ENCODE measurements around the gene NUCB2.

Gene NUCB2

DNA sequence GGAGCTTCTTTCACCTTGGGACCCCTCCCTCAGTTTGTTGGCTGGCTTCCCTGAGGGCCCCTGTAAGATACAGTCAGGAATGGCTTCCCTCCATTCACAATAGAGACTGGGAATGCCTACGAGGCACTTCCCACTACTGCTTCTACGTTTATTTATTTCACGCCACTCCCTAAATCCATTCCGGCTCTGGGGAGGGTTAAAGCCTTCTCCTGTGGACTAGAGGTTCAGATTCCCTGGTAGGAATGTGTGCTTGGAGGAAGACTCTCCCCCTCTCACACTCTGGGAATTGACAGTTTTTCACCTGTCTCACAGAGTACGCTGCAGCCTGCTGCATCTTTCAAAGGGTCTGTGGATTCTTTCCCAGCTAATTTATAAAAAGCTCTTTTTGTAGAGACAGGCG lies 3.3 kb upstream of the NUCB2 start:
- Histone ChIP-seq H4K91ac (ENCODE audit: low read depth, low read length, poor library complexity) (no peak overlapping the region), H3K36me3 (replicated peaks in 1 of 2; ENCODE audit: control insufficient read depth in 2 of 2, insufficient read depth in 2 of 2, low read length in 2 of 2) (no peaks in the 10 kb centered on the region), H3K27ac (replicated peaks; ENCODE audit: low read length) (no peak overlapping the region), H2BK15ac (ENCODE audit: low read length) (peak overlapping the region; percentile 31), H2BK5ac (ENCODE audit: low read length) (no peak overlapping the region), H3K14ac (ENCODE audit: low read length) (no peak overlapping the region), H3K18ac (ENCODE audit: low read length) (no peak overlapping the region), H2BK12ac (ENCODE audit: low read length) (no peak overlapping the region), H2AK5ac (ENCODE audit: low read depth, low read length) (no peak overlapping the region), H3K27me3 (ENCODE audit: control insufficient read depth in 3 of 3, insufficient read depth in 3 of 3, low read depth in 1 of 3, low read length in 3 of 3) (no peaks in the 10 kb centered on the region), H3K4me3 (ENCODE audit: low read length in 2 of 2) (no peak overlapping the region), H3K4me2 (ENCODE audit: insufficient read depth, low read length, poor library complexity, severe bottlenecking) (no peak overlapping the region), H3K9me3 (replicated peaks in 1 of 2; ENCODE audit: control insufficient read depth in 2 of 2, insufficient read depth in 1 of 2, low read depth in 1 of 2, low read length in 2 of 2) (no peaks in the 10 kb centered on the region), H2AFZ (ENCODE audit: low read length) (peak overlapping the region; percentile 87), H3K9ac (ENCODE audit: low read depth, low read length, poor library complexity) (no peak overlapping the region), H3K4me1 (ENCODE audit: control insufficient read depth in 2 of 2, insufficient read depth in 1 of 2, low read depth in 1 of 2, low read length in 2 of 2) (peaks cover 4 to 6% of the 10 kb centered on the region in 2 donors), H2BK120ac (ENCODE audit: low read depth, low read length) (no peak overlapping the region), H3K23ac (ENCODE audit: low read depth, low read length, poor library complexity) (no peak overlapping the region), H3K79me1 (ENCODE audit: low read depth, low read length) (peaks cover 2% of the 10 kb centered on the region), H3K4ac (ENCODE audit: low read length) (no peak overlapping the region), H4K8ac (ENCODE audit: low read depth, low read length) (no peak overlapping the region)
- DNase-seq (ENCODE audit: low spot score) = no peak
- WGBS, 2 donors (ENCODE audit: extremely low coverage in 2 of 2, insufficient read length in 2 of 2, insufficient replicate concordance in 1 of 2) = no CpG with 5 or more reads among the region's 6 CpGs

DNA sequence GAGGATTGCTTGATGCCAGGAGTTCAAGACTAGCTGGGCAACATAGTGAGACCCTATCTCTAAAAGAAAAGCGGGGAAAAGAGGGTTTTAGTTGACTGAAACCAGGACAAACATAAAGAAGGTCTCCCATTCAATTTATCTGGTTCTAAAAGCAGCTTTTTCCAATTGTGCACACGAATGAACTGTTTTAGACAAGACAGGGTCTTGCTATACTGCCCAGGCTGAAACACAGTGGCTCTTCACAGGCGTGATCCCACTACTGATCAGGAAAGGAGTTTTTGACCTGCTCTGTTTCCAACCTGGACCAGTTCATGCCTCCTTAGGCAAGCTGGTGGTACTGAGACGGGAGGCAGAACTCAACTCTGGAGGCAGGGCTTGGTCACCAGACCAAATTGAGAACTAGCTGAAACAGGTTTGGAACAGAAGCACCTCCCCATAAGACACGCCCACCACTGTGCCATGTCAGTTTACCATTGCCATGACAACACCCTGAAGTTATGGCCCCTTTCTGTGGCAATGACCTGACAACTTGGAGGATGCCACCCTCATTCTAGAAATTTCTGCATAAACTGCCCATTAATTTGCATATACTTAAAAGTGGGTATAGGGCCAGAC lies 2.8 kb upstream of the NUCB2 start:
- no peak for DNase-seq (ENCODE audit: low spot score)
- H3K14ac ChIP-seq (ENCODE audit: low read length) = no peak overlapping the region
- no peaks in the 10 kb centered on the region for H3K27me3 ChIP-seq (ENCODE audit: control insufficient read depth in 3 of 3, insufficient read depth in 3 of 3, low read depth in 1 of 3, low read length in 3 of 3)
- peaks cover 2% of the 10 kb centered on the region for H3K79me1 ChIP-seq (ENCODE audit: low read depth, low read length)
- H3K9ac ChIP-seq (ENCODE audit: low read depth, low read length, poor library complexity) = no peak overlapping the region
- H3K4me3 ChIP-seq (ENCODE audit: low read length in 2 of 2) = no peak overlapping the region
- H2AK5ac ChIP-seq (ENCODE audit: low read depth, low read length) = no peak overlapping the region
- WGBS, 2 donors (ENCODE audit: extremely low coverage in 2 of 2, insufficient read length in 2 of 2, insufficient replicate concordance in 1 of 2) = no CpG with 5 or more reads among the region's 5 CpGs
- no peak overlapping the region for H3K27ac ChIP-seq (replicated peaks; ENCODE audit: low read length)
- no peak overlapping the region for H3K4ac ChIP-seq (ENCODE audit: low read length)
- H4K8ac ChIP-seq (ENCODE audit: low read depth, low read length) = no peak overlapping the region
- no peak overlapping the region for H2BK120ac ChIP-seq (ENCODE audit: low read depth, low read length)
- no peaks in the 10 kb centered on the region for H3K36me3 ChIP-seq (replicated peaks in 1 of 2; ENCODE audit: control insufficient read depth in 2 of 2, insufficient read depth in 2 of 2, low read length in 2 of 2)
- peaks cover 4 to 6% of the 10 kb centered on the region in 2 donors for H3K4me1 ChIP-seq (ENCODE audit: control insufficient read depth in 2 of 2, insufficient read depth in 1 of 2, low read depth in 1 of 2, low read length in 2 of 2)
- H4K91ac ChIP-seq (ENCODE audit: low read depth, low read length, poor library complexity) = no peak overlapping the region
- no peak overlapping the region for H2BK5ac ChIP-seq (ENCODE audit: low read length)
- no peak overlapping the region for H3K4me2 ChIP-seq (ENCODE audit: insufficient read depth, low read length, poor library complexity, severe bottlenecking)
- no peak overlapping the region for H2BK15ac ChIP-seq (ENCODE audit: low read length)
- no peak overlapping the region for H3K23ac ChIP-seq (ENCODE audit: low read depth, low read length, poor library complexity)
- no peaks in the 10 kb centered on the region for H3K9me3 ChIP-seq (replicated peaks in 1 of 2; ENCODE audit: control insufficient read depth in 2 of 2, insufficient read depth in 1 of 2, low read depth in 1 of 2, low read length in 2 of 2)
- H3K18ac ChIP-seq (ENCODE audit: low read length) = no peak overlapping the region
- H2AFZ ChIP-seq (ENCODE audit: low read length) = no peak overlapping the region
- no peak overlapping the region for H2BK12ac ChIP-seq (ENCODE audit: low read length)

DNA sequence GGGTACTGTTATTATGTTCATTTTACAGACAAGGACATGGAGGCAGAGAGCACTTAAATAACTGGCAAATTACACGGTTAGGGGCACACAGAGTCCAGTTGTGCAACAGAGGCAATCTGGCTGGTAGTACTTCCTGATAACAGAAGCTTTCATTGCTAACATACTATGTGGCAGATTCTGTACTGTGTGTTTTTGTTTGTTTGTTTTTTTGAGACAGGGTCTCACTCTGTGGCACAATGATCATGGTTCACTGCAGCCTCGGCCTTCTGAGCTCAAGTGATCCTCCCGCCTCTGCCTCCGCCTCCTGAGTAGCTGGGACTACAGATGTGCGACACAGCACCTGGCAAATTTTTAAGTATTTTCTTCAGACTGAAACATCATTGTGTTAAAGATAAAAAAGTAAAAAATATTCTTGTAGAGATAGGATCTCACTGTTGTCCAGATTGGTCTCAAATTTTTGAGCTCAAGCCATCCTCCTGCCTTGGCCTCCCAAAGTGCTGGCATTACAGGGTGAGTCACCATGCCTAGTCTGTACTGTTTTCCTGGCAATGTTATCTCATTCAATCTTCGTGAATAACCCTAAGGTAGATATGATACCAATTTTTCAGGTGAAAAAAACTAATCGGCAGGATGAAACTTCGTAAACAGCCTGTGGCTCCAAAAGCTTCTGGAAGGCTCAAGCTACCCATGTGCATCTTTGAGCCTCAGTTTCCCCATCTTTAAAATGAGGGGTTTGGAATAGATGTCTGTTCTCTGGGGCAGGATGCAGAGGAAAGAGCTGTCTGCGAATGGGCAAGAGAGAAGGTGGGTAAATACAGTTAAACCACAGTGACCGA lies 921 bp upstream of the NUCB2 start:
- H4K91ac ChIP-seq (ENCODE audit: low read depth, low read length, poor library complexity) = no peak overlapping the region
- H3K4ac ChIP-seq (ENCODE audit: low read length) = no peak overlapping the region
- no peaks in the 10 kb centered on the region for H3K27me3 ChIP-seq (ENCODE audit: control insufficient read depth in 3 of 3, insufficient read depth in 3 of 3, low read depth in 1 of 3, low read length in 3 of 3)
- H3K9me3 ChIP-seq (replicated peaks in 1 of 2; ENCODE audit: control insufficient read depth in 2 of 2, insufficient read depth in 1 of 2, low read depth in 1 of 2, low read length in 2 of 2) = no peaks in the 10 kb centered on the region
- peak overlapping the region; percentile 58 for H3K14ac ChIP-seq (ENCODE audit: low read length)
- H2BK5ac ChIP-seq (ENCODE audit: low read length) = peak overlapping the region; percentile 85
- H3K4me1 ChIP-seq (ENCODE audit: control insufficient read depth in 2 of 2, insufficient read depth in 1 of 2, low read depth in 1 of 2, low read length in 2 of 2) = peaks cover 4 to 6% of the 10 kb centered on the region in 2 donors
- H2AK5ac ChIP-seq (ENCODE audit: low read depth, low read length) = no peak overlapping the region
- peak overlapping the region; percentile 95 for H3K23ac ChIP-seq (ENCODE audit: low read depth, low read length, poor library complexity)
- WGBS, 2 donors (ENCODE audit: extremely low coverage in 2 of 2, insufficient read length in 2 of 2, insufficient replicate concordance in 1 of 2) = no CpG with 5 or more reads among the region's 10 CpGs
- no peak overlapping the region for H4K8ac ChIP-seq (ENCODE audit: low read depth, low read length)
- H3K79me1 ChIP-seq (ENCODE audit: low read depth, low read length) = peaks cover 2% of the 10 kb centered on the region
- no peak for DNase-seq (ENCODE audit: low spot score)
- H2BK120ac ChIP-seq (ENCODE audit: low read depth, low read length) = peak overlapping the region; percentile 16
- peak overlapping the region; percentile 82 for H3K27ac ChIP-seq (replicated peaks; ENCODE audit: low read length)
- H2BK12ac ChIP-seq (ENCODE audit: low read length) = no peak overlapping the region
- peak overlapping the region; percentile 56 for H2BK15ac ChIP-seq (ENCODE audit: low read length)
- H2AFZ ChIP-seq (ENCODE audit: low read length) = peak overlapping the region; percentile 100
- H3K18ac ChIP-seq (ENCODE audit: low read length) = peak overlapping the region; percentile 98
- peak overlapping the region; percentile 81 for H3K4me2 ChIP-seq (ENCODE audit: insufficient read depth, low read length, poor library complexity, severe bottlenecking)
- peak overlapping the region; percentile 94 for H3K9ac ChIP-seq (ENCODE audit: low read depth, low read length, poor library complexity)
- H3K36me3 ChIP-seq (replicated peaks in 1 of 2; ENCODE audit: control insufficient read depth in 2 of 2, insufficient read depth in 2 of 2, low read length in 2 of 2) = no peaks in the 10 kb centered on the region
- H3K4me3 ChIP-seq (ENCODE audit: low read length in 2 of 2) = peak overlapping the region; percentile 78 to 84

DNA sequence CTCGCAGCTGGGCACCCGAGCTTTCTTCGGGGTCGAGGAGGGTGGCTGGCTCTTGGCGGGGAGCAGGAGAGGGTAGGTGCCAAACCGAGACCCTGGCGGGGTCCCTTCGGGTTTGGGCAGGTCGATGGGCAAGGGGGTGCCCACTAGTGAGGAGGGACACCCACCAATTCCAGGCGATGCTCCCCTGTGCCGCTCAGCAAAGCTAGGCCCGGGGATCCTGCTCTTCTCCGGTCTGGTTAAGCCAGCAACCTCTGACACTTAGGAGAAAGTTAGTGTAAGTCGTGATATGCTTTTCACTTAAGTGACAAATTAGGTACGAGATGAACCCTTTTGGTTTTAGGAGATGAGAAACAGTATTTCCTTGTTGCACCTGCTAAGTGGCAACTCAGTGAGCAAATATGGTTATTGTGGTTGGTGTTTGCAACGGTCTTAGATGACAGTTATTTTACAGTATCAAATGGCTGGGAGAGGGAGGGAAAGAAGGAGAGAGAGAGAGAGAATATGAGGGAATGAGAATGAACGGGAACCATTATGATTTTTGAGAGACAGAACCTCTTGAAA lies 565 bp downstream of the NUCB2 start:
- peak overlapping the region; percentile 83 for H3K9ac ChIP-seq (ENCODE audit: low read depth, low read length, poor library complexity)
- no peak overlapping the region for H3K14ac ChIP-seq (ENCODE audit: low read length)
- peaks cover 2% of the 10 kb centered on the region for H3K79me1 ChIP-seq (ENCODE audit: low read depth, low read length)
- no peak for DNase-seq (ENCODE audit: low spot score)
- H2AFZ ChIP-seq (ENCODE audit: low read length) = peak overlapping the region; percentile 100
- no peak overlapping the region for H3K23ac ChIP-seq (ENCODE audit: low read depth, low read length, poor library complexity)
- H2BK5ac ChIP-seq (ENCODE audit: low read length) = peak overlapping the region; percentile 85
- H3K27me3 ChIP-seq (ENCODE audit: control insufficient read depth in 3 of 3, insufficient read depth in 3 of 3, low read depth in 1 of 3, low read length in 3 of 3) = no peaks in the 10 kb centered on the region
- peak overlapping the region; percentile 94 for H3K18ac ChIP-seq (ENCODE audit: low read length)
- no peak overlapping the region for H2BK120ac ChIP-seq (ENCODE audit: low read depth, low read length)
- no peak overlapping the region for H3K4ac ChIP-seq (ENCODE audit: low read length)
- H3K27ac ChIP-seq (replicated peaks; ENCODE audit: low read length) = no peak overlapping the region
- H3K9me3 ChIP-seq (replicated peaks in 1 of 2; ENCODE audit: control insufficient read depth in 2 of 2, insufficient read depth in 1 of 2, low read depth in 1 of 2, low read length in 2 of 2) = no peaks in the 10 kb centered on the region
- H2BK15ac ChIP-seq (ENCODE audit: low read length) = peak overlapping the region; percentile 62
- H2AK5ac ChIP-seq (ENCODE audit: low read depth, low read length) = no peak overlapping the region
- no peak overlapping the region for H4K8ac ChIP-seq (ENCODE audit: low read depth, low read length)
- WGBS, 2 donors (ENCODE audit: extremely low coverage in 2 of 2, insufficient read length in 2 of 2, insufficient replicate concordance in 1 of 2) = 100% methylated on average over 1 of the region's 17 CpGs; no CpG with 5 or more reads in 1 of the 2 donors
- H4K91ac ChIP-seq (ENCODE audit: low read depth, low read length, poor library complexity) = peak overlapping the region; percentile 15
- H2BK12ac ChIP-seq (ENCODE audit: low read length) = no peak overlapping the region
- H3K4me2 ChIP-seq (ENCODE audit: insufficient read depth, low read length, poor library complexity, severe bottlenecking) = peak overlapping the region; percentile 81
- peak overlapping the region; percentile 84 to 86 for H3K4me3 ChIP-seq (ENCODE audit: low read length in 2 of 2)
- H3K36me3 ChIP-seq (replicated peaks in 1 of 2; ENCODE audit: control insufficient read depth in 2 of 2, insufficient read depth in 2 of 2, low read length in 2 of 2) = no peaks in the 10 kb centered on the region
- peaks cover 4 to 6% of the 10 kb centered on the region in 2 donors for H3K4me1 ChIP-seq (ENCODE audit: control insufficient read depth in 2 of 2, insufficient read depth in 1 of 2, low read depth in 1 of 2, low read length in 2 of 2)

All from neuronal stem cell (in vitro differentiated cells).